Endothelial cell of hepatic sinusoid (primary cell): ENCODE measurements around the gene TAF5L.

Experiments used
- in situ Hi-C: cut with HindIII; loops from 2 replicates; pipeline ENCODE4 v1.10.0; 2017; ENCODE audit warnings: low sequenced_read_pairs

TAF5L gene

DNA sequence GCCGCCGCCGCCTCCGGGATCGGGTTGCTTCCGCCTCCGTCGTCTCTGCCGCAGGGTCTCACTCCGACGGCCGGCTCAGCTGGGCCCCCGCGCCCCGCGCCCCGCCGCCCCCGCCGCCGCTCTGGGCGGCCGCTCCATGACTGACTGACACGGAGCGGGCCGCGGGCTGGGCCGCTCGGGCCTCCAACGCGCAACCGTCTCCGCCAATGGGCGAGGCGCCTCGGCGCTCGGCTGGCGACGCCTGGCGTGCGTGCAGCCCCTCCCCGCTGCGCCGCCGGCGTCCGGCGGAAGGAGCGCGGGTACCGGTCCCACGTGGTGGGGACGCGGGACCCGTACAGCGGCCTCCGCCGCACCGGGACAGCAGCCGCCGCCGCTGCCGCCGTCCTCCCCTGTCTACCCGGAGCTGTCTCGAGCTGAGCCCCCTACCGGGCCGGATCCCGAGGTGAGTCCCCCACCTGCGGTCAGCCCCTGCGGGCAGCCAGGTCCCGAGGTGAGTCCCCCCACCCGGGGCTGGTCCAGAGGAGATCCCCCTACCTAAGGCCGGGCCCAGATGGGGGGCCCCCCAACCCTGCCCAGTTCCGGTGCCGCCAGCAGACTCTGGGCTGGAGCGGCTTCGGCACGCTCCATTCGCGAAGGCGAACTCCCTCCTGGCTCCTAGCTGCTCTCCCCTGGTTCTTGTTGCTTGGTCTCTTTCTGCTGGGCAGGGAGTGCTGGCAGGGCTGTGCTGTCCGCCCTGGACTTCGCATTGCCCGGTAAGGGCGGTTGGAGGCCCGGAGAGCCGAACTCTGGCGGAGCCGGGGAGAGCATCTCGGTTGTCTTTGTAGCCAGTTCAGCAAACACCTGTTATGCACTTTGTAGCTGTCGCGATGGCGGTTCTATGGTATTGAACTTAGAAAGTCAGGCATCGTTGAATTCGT is at the start of gene TAF5L, which contains the start of gene URB2:
Gene TAF5L (minus strand): TSS at position 208 of the 917 bp plus-strand sequence. CDS start 11,640 bp downstream, outside the sequence.
Gene URB2 (plus strand): TSS at position 333 of the 917 bp plus-strand sequence. CDS start 1,387 bp downstream, outside the sequence.
- in situ Hi-C loops: no loop called here

- in situ Hi-C loops: no loop called here
Observed at GRCh38 chr1:229675396-229675795, 49.5 kb upstream of the TAF5L start.

DNA sequence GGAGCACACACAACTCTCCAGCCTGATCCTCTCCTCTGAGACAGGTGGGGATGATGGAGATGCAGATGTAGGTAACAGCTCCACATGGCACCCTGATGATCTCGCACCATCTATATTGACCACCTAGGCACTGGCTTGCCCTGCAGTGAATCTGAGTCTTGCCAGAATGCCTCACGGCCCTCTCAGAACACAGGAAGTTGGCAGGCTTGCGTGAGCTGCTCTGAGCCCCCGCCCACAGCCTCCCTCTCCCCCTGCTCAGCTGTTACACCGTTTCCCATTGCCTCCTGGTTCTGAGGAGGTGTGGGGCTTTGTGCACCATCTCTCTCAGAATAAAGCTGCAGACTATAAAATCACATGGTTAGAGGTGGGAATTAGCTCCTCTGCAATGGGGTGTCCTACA is 48.1 kb upstream of the TAF5L start:
- in situ Hi-C loops: loop anchor here (5.0 kb wide), 1 partner anchor 72 kb away; no protein-coding TSS in a partner anchor

DNA sequence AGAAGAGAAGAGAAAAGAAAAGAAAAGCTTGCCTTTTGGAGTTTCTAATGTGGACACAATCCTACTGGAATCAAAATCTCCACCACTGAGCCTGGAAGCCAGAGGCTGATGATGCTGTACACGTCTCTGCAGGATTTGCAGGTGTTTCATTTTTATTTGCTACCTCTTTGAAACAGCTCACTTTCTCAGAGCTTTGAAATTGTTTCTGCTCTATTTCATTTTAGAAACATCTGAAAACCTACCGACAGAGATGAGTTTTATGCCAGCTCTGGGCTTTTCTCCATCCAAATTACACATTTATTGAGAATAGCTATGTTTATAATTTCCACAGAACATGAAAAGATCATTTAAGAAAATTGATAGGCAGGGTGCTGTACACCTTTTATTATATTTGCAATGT is 46.3 kb upstream of the TAF5L start:
- in situ Hi-C loops: loop anchor here (5.0 kb wide), 1 partner anchor 70 kb away; no protein-coding TSS in a partner anchor

- in situ Hi-C loops: loop anchor here (5.0 kb wide), 1 partner anchor 69 kb away; no protein-coding TSS in a partner anchor
Observed at GRCh38 chr1:229671310-229671709, 45.4 kb upstream of the TAF5L start.

- in situ Hi-C loops: no loop called here
Observed at GRCh38 chr1:229669333-229669732, 43.4 kb upstream of the TAF5L start.

GRCh38 chr1:229666585-229666984 is 40.7 kb upstream of the TAF5L start:
- in situ Hi-C loops: no loop called here

GRCh38 chr1:229665912-229666558 is 40.1 kb upstream of the TAF5L start:
- in situ Hi-C loops: no loop called here

DNA sequence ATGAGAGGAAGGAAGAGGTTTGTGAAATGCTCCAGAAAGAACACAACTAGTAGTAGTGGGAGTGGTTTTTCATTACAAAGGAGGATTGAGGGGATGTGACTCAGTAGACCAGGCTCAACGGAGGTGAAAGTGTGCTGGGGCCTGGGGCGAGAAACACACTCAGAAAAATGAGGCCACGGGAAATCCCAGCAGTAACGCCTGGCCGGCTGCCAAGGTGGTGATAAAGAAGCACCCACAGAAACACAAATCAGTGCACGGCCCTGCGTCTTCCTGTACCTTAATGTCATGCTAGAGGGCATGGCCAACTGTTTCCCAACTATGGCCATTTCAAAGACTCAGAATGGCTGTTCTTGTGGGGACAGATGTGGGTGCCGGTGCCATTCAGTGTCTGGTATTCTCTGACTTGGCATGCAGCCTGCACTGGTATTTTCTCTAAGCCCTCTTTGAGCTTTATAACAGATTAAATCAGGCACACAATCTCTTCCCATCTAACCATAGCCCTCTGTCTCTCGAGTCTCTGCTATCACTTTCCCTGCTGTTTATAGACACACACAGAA is 38.3 kb upstream of the TAF5L start:
- in situ Hi-C loops: no loop called here

DNA sequence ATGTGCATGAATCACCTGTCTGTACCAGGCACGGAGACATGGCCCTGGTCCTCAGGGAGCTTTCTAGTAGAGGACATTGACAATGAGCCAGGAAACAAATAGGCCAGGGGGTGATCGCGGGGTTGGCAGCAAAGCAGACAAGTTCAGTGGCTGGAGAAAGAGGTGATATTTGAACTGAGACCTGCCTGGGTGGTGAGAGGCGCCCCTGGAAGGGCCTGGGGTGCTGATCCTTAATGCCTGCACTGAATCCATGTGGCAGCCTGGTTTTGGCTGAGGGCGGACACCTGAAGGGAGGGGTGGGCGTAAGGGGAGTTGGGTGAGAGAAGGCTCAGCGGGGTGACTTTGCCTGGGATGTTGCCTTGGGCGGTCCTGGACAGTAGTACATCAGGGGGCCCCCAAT is 36.0 kb upstream of the TAF5L start:
- in situ Hi-C loops: no loop called here

GRCh38 chr1:229661022-229661877 is 35.3 kb upstream of the TAF5L start:
- in situ Hi-C loops: no loop called here

- in situ Hi-C loops: no loop called here
Observed at GRCh38 chr1:229657993-229658755, 32.3 kb upstream of the TAF5L start.

GRCh38 chr1:229655781-229656180 is 29.9 kb upstream of the TAF5L start:
- in situ Hi-C loops: no loop called here

GRCh38 chr1:229653420-229653819 is 27.5 kb upstream of the TAF5L start:
- in situ Hi-C loops: no loop called here

DNA sequence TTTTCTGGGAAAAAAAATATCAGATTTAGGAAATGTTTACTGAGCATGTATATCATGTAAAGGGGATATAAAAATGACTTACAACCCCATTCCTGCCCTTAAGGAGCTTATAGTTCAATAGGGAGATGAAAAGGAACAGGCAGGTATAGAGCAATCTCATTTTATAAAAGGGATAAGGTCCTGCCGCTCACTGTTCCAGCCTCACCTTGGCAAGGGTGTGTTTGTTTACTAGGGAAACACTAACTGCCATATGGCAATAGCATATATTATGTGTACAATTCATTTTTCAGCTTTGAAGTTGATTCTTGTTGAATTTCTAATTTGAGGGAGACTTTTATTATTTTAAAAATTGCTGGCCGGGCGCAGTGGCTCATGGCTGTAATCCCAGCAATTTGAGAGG is 25.6 kb upstream of the TAF5L start:
- in situ Hi-C loops: no loop called here

- in situ Hi-C loops: no loop called here
Observed at GRCh38 chr1:229650045-229650444, 24.1 kb upstream of the TAF5L start.

GRCh38 chr1:229648406-229648805 is 22.5 kb upstream of the TAF5L start:
- in situ Hi-C loops: no loop called here

DNA sequence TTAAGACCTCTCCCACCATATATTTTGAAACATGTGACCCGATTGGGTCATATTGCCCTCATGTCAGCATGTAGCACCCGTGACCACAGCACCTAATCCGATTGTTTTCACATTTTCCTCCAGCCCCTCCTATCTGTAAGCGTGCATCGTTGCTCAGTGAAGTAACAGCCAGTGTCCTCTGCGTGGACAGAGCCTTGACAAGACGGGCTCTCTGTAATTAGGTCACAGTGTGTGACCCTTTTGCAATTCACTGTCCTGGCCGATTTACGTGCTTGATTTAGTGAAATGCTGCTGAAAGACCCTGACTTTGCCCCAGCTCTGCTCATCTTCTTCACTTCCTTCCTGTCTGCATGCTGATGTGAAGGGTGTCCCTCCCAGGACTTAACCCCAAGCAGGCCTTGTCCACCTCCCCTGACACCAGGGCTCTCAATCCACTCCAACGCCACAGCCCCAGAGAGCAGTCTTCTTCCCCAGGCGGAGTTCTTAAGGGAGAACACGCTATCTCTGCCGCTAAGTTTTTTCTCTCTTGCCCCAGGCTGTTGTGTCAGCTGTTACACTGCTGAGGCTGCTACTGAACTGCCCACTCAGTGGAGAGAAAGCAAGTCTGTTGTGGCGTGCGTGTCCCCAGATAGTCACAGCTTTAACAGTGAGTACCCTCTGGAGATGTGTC is 19.5 kb upstream of the TAF5L start:
- in situ Hi-C loops: no loop called here
